ENCODE data around the gene NIPAL4. TPM values are rescaled to one million over a fixed set of nuclear protein-coding genes. Genes with fewer than 3 reads are reported as not detected.
A peak's percentile ranks its signal among the peaks of the same experiment; 100 is the strongest.
"Not testable (repeated sequence)": the region's sequence is repeated elsewhere in the genome, so short reads cannot be mapped to it uniquely, and the experiment has no call there.

Gene NIPAL4
- total RNA-seq, 5 donors from 2014 or later (not counting 1 experiment from before 2014, with no cell fraction given) = 0.06 to 0.49 (median 0.08) TPM; not detected in 1

GRCh38 chr5:157481265-157481664, 21.3 kb downstream of the NIPAL4 start:
- peaks cover 6 to 55% (median 9%) of the 10 kb centered on the region in 3 donors for H3K4me1 Mint-ChIP-seq
- no peak overlapping the region for H3K4me3 Mint-ChIP-seq
- CTCF ChIA-PET = interaction anchor here (0.5 to 0.6 kb wide), 3 partner anchors 37 to 1749 kb away, joined by 4 to 6 read pairs (median 5); no protein-coding TSS in a partner anchor
- peak in 3 of 4 experiments; percentile 35 to 50 (median 44) for ATAC-seq (replicated peaks in 1 of 4)
- H3K27ac Mint-ChIP-seq = peak overlapping the region in 1 of 2 donors; percentile 76
- peaks cover 2 to 19% of the 10 kb centered on the region in 2 experiments for H3K4me1 ChIP-seq (ENCODE audit: control insufficient read depth in 1 of 2, extremely low read depth in 1 of 2, insufficient read depth in 2 of 2, low read length in 2 of 2)
- H3K4me3 ChIP-seq (ENCODE audit: control insufficient read depth in 1 of 2, extremely low read depth in 1 of 2, low read length in 1 of 2) = no peak overlapping the region
- 74% methylated on average over 4 of the region's 4 CpGs for WGBS (ENCODE audit: insufficient coverage)
- H3K36me3 Mint-ChIP-seq = peaks cover 46% of the 10 kb centered on the region
- H3K36me3 ChIP-seq (ENCODE audit: control insufficient read depth in 2 of 2, extremely low read depth in 1 of 2, insufficient read depth in 1 of 2, low read length in 1 of 2) = peaks cover 0 to 16% of the 10 kb centered on the region in 2 donors
- DNase-seq = no peak
- no peaks in the 10 kb centered on the region for H3K9me3 Mint-ChIP-seq
- no peaks in the 10 kb centered on the region for H3K27me3 ChIP-seq (replicated peaks in 1 of 2; ENCODE audit: control insufficient read depth in 2 of 2, extremely low read depth in 1 of 2, insufficient read depth in 2 of 2, low read length in 1 of 2)
- H3K27me3 Mint-ChIP-seq = no peaks in the 10 kb centered on the region
- POLR2A ChIA-PET = no interaction called here
- no peaks in the 10 kb centered on the region for H3K9me3 ChIP-seq
- no peak overlapping the region for H3K27ac ChIP-seq (ENCODE audit: low read length)

GRCh38 chr5:157481666-157482065, 21.7 kb downstream of the NIPAL4 start:
- Histone ChIP-seq H3K9me3 (no peaks in the 10 kb centered on the region), H3K4me1 (ENCODE audit: control insufficient read depth in 1 of 2, extremely low read depth in 1 of 2, insufficient read depth in 2 of 2, low read length in 2 of 2) (peaks cover 5 to 23% of the 10 kb centered on the region in 2 experiments), H3K4me3 (ENCODE audit: control insufficient read depth in 1 of 2, extremely low read depth in 1 of 2, low read length in 1 of 2) (no peak overlapping the region), H3K27ac (ENCODE audit: low read length) (no peak overlapping the region), H3K27me3 (replicated peaks in 1 of 2; ENCODE audit: control insufficient read depth in 2 of 2, extremely low read depth in 1 of 2, insufficient read depth in 2 of 2, low read length in 1 of 2) (no peaks in the 10 kb centered on the region), H3K36me3 (ENCODE audit: control insufficient read depth in 2 of 2, extremely low read depth in 1 of 2, insufficient read depth in 1 of 2, low read length in 1 of 2) (peaks cover 0 to 16% of the 10 kb centered on the region in 2 donors)
- CTCF ChIA-PET = interaction anchor here in 1 of 2 donors (0.6 kb wide), 1 partner anchor 36 kb away, joined by 5 read pairs; no protein-coding TSS in a partner anchor
- H3K36me3 Mint-ChIP-seq = peaks cover 48% of the 10 kb centered on the region
- 100% methylated on average over 4 of the region's 7 CpGs for WGBS (ENCODE audit: insufficient coverage)
- no peak overlapping the region for H3K4me3 Mint-ChIP-seq
- DNase-seq = no peak
- H3K27me3 Mint-ChIP-seq = no peaks in the 10 kb centered on the region
- peaks cover 9 to 58% (median 12%) of the 10 kb centered on the region in 3 donors for H3K4me1 Mint-ChIP-seq
- no peak for ATAC-seq (replicated peaks in 1 of 4)
- H3K9me3 Mint-ChIP-seq = no peaks in the 10 kb centered on the region
- POLR2A ChIA-PET = no interaction called here
- peak overlapping the region in 1 of 2 donors; percentile 67 for H3K27ac Mint-ChIP-seq

- Mint-ChIP-seq H3K27ac (peak overlapping the region in 1 of 2 donors; percentile 61), H3K4me1 (peaks cover 20 to 63% (median 22%) of the 10 kb centered on the region in 3 donors)
- not testable (repeated sequence) for H3K4me3 Mint-ChIP-seq
Observed at GRCh38 chr5:157482702-157483101, 22.7 kb downstream of the NIPAL4 start.

GRCh38 chr5:157484768-157485167, 24.8 kb downstream of the NIPAL4 start:
- peaks cover 10 to 34% of the 10 kb centered on the region in 2 experiments for H3K4me1 ChIP-seq (ENCODE audit: control insufficient read depth in 1 of 2, extremely low read depth in 1 of 2, insufficient read depth in 2 of 2, low read length in 2 of 2)
- WGBS (ENCODE audit: insufficient coverage) = 95% methylated on average over 5 of the region's 5 CpGs
- no peaks in the 10 kb centered on the region for H3K27me3 Mint-ChIP-seq
- no peak overlapping the region for H3K4me3 ChIP-seq (ENCODE audit: control insufficient read depth in 1 of 2, extremely low read depth in 1 of 2, low read length in 1 of 2)
- no peaks in the 10 kb centered on the region for H3K27me3 ChIP-seq (replicated peaks in 1 of 2; ENCODE audit: control insufficient read depth in 2 of 2, extremely low read depth in 1 of 2, insufficient read depth in 2 of 2, low read length in 1 of 2)
- H3K36me3 ChIP-seq (ENCODE audit: control insufficient read depth in 2 of 2, extremely low read depth in 1 of 2, insufficient read depth in 1 of 2, low read length in 1 of 2) = peaks cover 0 to 19% of the 10 kb centered on the region in 2 donors
- no peaks in the 10 kb centered on the region for H3K9me3 Mint-ChIP-seq
- no peaks in the 10 kb centered on the region for H3K9me3 ChIP-seq
- no peak overlapping the region for H3K4me3 Mint-ChIP-seq
- no peak overlapping the region for H3K27ac ChIP-seq (ENCODE audit: low read length)
- no peak for DNase-seq
- ChIA-PET POLR2A (interaction anchor here in 1 of 2 donors (0.7 kb wide), 1 partner anchor 242 kb away, joined by 3 read pairs; no protein-coding TSS in a partner anchor), CTCF (interaction anchor here in 1 of 2 donors (1.4 kb wide), 1 partner anchor 13 kb away, joined by 5 read pairs; no protein-coding TSS in a partner anchor)
- no peak overlapping the region for H3K27ac Mint-ChIP-seq
- ATAC-seq (replicated peaks in 1 of 4) = no peak
- peaks cover 17 to 53% (median 22%) of the 10 kb centered on the region in 3 donors for H3K4me1 Mint-ChIP-seq
- H3K36me3 Mint-ChIP-seq = peaks cover 60% of the 10 kb centered on the region

More at GRCh38 chr5:157482702-157483101, 22.7 kb downstream of the NIPAL4 start:
- DNase-seq; ATAC-seq (replicated peaks in 1 of 4); H3K27me3 Mint-ChIP-seq; H3K27me3 ChIP-seq (replicated peaks in 1 of 2; ENCODE audit: control insufficient read depth in 2 of 2, extremely low read depth in 1 of 2, insufficient read depth in 2 of 2, low read length in 1 of 2); POLR2A ChIA-PET; H3K4me3 ChIP-seq (ENCODE audit: control insufficient read depth in 1 of 2, extremely low read depth in 1 of 2, low read length in 1 of 2); CTCF ChIA-PET; H3K9me3 ChIP-seq; H3K9me3 Mint-ChIP-seq; H3K27ac ChIP-seq (ENCODE audit: low read length): not testable (repeated sequence)
- H3K36me3 ChIP-seq (ENCODE audit: control insufficient read depth in 2 of 2, extremely low read depth in 1 of 2, insufficient read depth in 1 of 2, low read length in 1 of 2) = peaks cover 0 to 15% of the 10 kb centered on the region in 2 donors
- WGBS (ENCODE audit: insufficient coverage) = no CpG with 5 or more reads among the region's 2 CpGs
- peaks cover 10 to 34% of the 10 kb centered on the region in 2 experiments for H3K4me1 ChIP-seq (ENCODE audit: control insufficient read depth in 1 of 2, extremely low read depth in 1 of 2, insufficient read depth in 2 of 2, low read length in 2 of 2)
- peaks cover 47% of the 10 kb centered on the region for H3K36me3 Mint-ChIP-seq

- ATAC-seq (replicated peaks in 1 of 4) (no peak), DNase-seq (no peak)
- no peaks in the 10 kb centered on the region for H3K9me3 Mint-ChIP-seq
- H3K4me1 Mint-ChIP-seq = peaks cover 14 to 51% (median 22%) of the 10 kb centered on the region in 3 donors
- WGBS (ENCODE audit: insufficient coverage) = 100% methylated on average over 1 of the region's 2 CpGs
- ChIA-PET CTCF (interaction anchor here in 1 of 2 donors (1.4 kb wide), 1 partner anchor 13 kb away, joined by 5 read pairs; no protein-coding TSS in a partner anchor), POLR2A (no interaction called here)
- Histone ChIP-seq H3K27ac (ENCODE audit: low read length) (no peak overlapping the region), H3K36me3 (ENCODE audit: control insufficient read depth in 2 of 2, extremely low read depth in 1 of 2, insufficient read depth in 1 of 2, low read length in 1 of 2) (peaks cover 0 to 18% of the 10 kb centered on the region in 2 donors), H3K9me3 (no peaks in the 10 kb centered on the region), H3K27me3 (replicated peaks in 1 of 2; ENCODE audit: control insufficient read depth in 2 of 2, extremely low read depth in 1 of 2, insufficient read depth in 2 of 2, low read length in 1 of 2) (no peaks in the 10 kb centered on the region), H3K4me3 (ENCODE audit: control insufficient read depth in 1 of 2, extremely low read depth in 1 of 2, low read length in 1 of 2) (no peak overlapping the region), H3K4me1 (ENCODE audit: control insufficient read depth in 1 of 2, extremely low read depth in 1 of 2, insufficient read depth in 2 of 2, low read length in 2 of 2) (peaks cover 10 to 33% of the 10 kb centered on the region in 2 experiments)
- H3K27ac Mint-ChIP-seq = peak overlapping the region in 1 of 2 donors; percentile 36
- H3K36me3 Mint-ChIP-seq = peaks cover 58% of the 10 kb centered on the region
- H3K4me3 Mint-ChIP-seq = no peak overlapping the region
- no peaks in the 10 kb centered on the region for H3K27me3 Mint-ChIP-seq
Observed at GRCh38 chr5:157485340-157485739, 25.3 kb downstream of the NIPAL4 start.

- Mint-ChIP-seq H3K27me3 (no peaks in the 10 kb centered on the region), H3K36me3 (peaks cover 60% of the 10 kb centered on the region), H3K27ac (peak overlapping the region; percentile 0 to 36), H3K4me1 (peaks cover 14 to 47% (median 22%) of the 10 kb centered on the region in 3 donors), H3K9me3 (no peaks in the 10 kb centered on the region), H3K4me3 (no peak overlapping the region)
- H3K4me1 ChIP-seq (ENCODE audit: control insufficient read depth in 1 of 2, extremely low read depth in 1 of 2, insufficient read depth in 2 of 2, low read length in 2 of 2) = peaks cover 10 to 29% of the 10 kb centered on the region in 2 experiments
- peaks cover 0 to 14% of the 10 kb centered on the region in 2 donors for H3K36me3 ChIP-seq (ENCODE audit: control insufficient read depth in 2 of 2, extremely low read depth in 1 of 2, insufficient read depth in 1 of 2, low read length in 1 of 2)
- ATAC-seq (replicated peaks in 1 of 4) = peak in 1 of 4 experiments; percentile 4
- H3K27me3 ChIP-seq (replicated peaks in 1 of 2; ENCODE audit: control insufficient read depth in 2 of 2, extremely low read depth in 1 of 2, insufficient read depth in 2 of 2, low read length in 1 of 2) = no peaks in the 10 kb centered on the region
- ChIA-PET CTCF (interaction anchor here (0.6 to 1.4 kb wide), 2 partner anchors 14 to 162 kb away, joined by 3 to 5 read pairs; no protein-coding TSS in a partner anchor), POLR2A (no interaction called here)
- H3K9me3 ChIP-seq = no peaks in the 10 kb centered on the region
- peak in 1 of 35 experiments; percentile 12 for DNase-seq
- H3K27ac ChIP-seq (ENCODE audit: low read length) = no peak overlapping the region
- H3K4me3 ChIP-seq (ENCODE audit: control insufficient read depth in 1 of 2, extremely low read depth in 1 of 2, low read length in 1 of 2) = no peak overlapping the region
- 100% methylated on average over 1 of the region's 3 CpGs for WGBS (ENCODE audit: insufficient coverage)
Observed at GRCh38 chr5:157485811-157486210, 25.8 kb downstream of the NIPAL4 start.
